ENCODE measurements around the gene TMPRSS3. TPM values are rescaled to one million over a fixed set of nuclear protein-coding genes. Genes with fewer than 3 reads are reported as not detected.
A peak's percentile ranks its signal among the peaks of the same experiment; 100 is the strongest.

The TMPRSS3 gene
- total and polyA plus RNA-seq, 2 of the 13 experiments (the other 11 are each of a cell fraction or from before 2014, with no cell fraction given), result 2.8 to 16.9 TPM

- TF ChIP-seq ZNF407 (CRISPR knock-in tag; IDR thresholded peaks at IDR 0.05; ENCODE audit: not compliant biosample characterization) (no peak), KLF6 (CRISPR knock-in tag; IDR thresholded peaks at IDR 0.05) (no peak), ZNF841 (CRISPR knock-in tag; IDR thresholded peaks at IDR 0.05; ENCODE audit: borderline replicate concordance) (no peak), ZNF800 (CRISPR knock-in tag; IDR thresholded peaks at IDR 0.05) (no peak), BCL3 (CRISPR knock-in tag; IDR thresholded peaks at IDR 0.05) (no peak), ZBTB42 (CRISPR knock-in tag; IDR thresholded peaks at IDR 0.05) (no peak), CEBPZ (IDR thresholded peaks at IDR 0.05; ENCODE audit: low read length) (no peak), ZNF512B (CRISPR knock-in tag; IDR thresholded peaks at IDR 0.05; ENCODE audit: borderline replicate concordance) (no peak; the same call in 1 of the 2 replicates), RAD21 (CRISPR knock-in tag; IDR thresholded peaks at IDR 0.05) (no peak), ZMYM3 (CRISPR knock-in tag; IDR thresholded peaks at IDR 0.05) (peak; percentile 66)
Measured at GRCh38 chr21:42386034-42386591, 9.7 kb downstream of the TMPRSS3 start (continued).

Measured in HepG2 (cell line).